WERI-Rb-1 (cell line): ENCODE data around the gene APBA2.

Experiments used
- DNase-seq: peaks from one replicate; pipeline ENCODE4 v3.0.0-alpha.2; 2020
- H3K27ac ChIP-seq: fragments of 250-450 bp; sonication (Bioruptor Pico); 2 replicates; pipeline ENCODE4 v1.5.1; 2020; ENCODE audit warnings: mild to moderate bottlenecking, moderate library complexity
- H3K27me3 ChIP-seq: fragments of 250-450 bp; sonication (Bioruptor Pico); 2 replicates; pipeline ENCODE4 v1.5.1; 2021; ENCODE audit warnings: mild to moderate bottlenecking, low read depth, moderate library complexity; ENCODE audit not compliant: insufficient read depth, severe bottlenecking
- H3K36me3 ChIP-seq: fragments of 250-450 bp; sonication (Bioruptor Pico); 2 replicates; pipeline ENCODE4 v1.5.1; 2020; ENCODE audit warnings: mild to moderate bottlenecking, moderate library complexity
- H3K4me3 ChIP-seq: 2 replicates; pipeline ENCODE4 v1.5.1; 2011; ENCODE audit warnings: low read depth, mild to moderate bottlenecking, control low read depth, low read length
- H3K9me3 ChIP-seq: fragments of 250-450 bp; sonication (Bioruptor Pico); 2 replicates; pipeline ENCODE4 v1.5.1; 2021; ENCODE audit warnings: mild to moderate bottlenecking, moderate library complexity; ENCODE audit not compliant: severe bottlenecking
- TF ChIP-seq, protein P1 (sequence below): IDR thresholded peaks from 2 replicates; pipeline ENCODE4 v1.5.1; 2011; ENCODE audit warnings: low read depth, mild to moderate bottlenecking, control low read depth, inconsistent platforms, low read length

APBA2 gene

DNA sequence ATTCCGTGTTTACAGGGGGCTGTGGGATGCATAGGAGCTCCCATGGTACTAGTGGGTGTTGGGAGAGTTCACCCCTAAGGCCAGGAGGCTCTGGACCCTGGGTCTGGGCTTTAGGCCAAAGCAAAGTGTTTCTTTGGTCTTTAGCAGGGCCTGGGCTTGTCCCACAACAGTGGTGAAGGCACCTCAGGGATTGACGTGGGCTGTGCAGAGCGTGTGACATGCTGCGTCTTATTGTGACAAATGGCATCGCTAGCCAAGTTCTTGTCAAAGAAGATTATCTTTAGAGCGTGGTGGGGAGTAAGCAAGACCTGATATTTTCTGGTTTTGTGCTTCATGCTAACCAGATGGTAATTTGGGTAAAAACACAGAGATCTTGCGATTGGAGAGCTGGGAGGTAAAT lies 170.1 kb downstream of the APBA2 start:
- H3K36me3 ChIP-seq = no peaks in the 10 kb centered on the region
- H3K27me3 ChIP-seq = no peaks in the 10 kb centered on the region
- H3K9me3 ChIP-seq = no peaks in the 10 kb centered on the region
- DNase-seq = no peak
- no peak overlapping the region for H3K27ac ChIP-seq
- H3K4me3 ChIP-seq = no peak overlapping the region
- TF ChIP-seq, protein P1, sequence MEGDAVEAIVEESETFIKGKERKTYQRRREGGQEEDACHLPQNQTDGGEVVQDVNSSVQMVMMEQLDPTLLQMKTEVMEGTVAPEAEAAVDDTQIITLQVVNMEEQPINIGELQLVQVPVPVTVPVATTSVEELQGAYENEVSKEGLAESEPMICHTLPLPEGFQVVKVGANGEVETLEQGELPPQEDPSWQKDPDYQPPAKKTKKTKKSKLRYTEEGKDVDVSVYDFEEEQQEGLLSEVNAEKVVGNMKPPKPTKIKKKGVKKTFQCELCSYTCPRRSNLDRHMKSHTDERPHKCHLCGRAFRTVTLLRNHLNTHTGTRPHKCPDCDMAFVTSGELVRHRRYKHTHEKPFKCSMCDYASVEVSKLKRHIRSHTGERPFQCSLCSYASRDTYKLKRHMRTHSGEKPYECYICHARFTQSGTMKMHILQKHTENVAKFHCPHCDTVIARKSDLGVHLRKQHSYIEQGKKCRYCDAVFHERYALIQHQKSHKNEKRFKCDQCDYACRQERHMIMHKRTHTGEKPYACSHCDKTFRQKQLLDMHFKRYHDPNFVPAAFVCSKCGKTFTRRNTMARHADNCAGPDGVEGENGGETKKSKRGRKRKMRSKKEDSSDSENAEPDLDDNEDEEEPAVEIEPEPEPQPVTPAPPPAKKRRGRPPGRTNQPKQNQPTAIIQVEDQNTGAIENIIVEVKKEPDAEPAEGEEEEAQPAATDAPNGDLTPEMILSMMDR = no peak

DNA sequence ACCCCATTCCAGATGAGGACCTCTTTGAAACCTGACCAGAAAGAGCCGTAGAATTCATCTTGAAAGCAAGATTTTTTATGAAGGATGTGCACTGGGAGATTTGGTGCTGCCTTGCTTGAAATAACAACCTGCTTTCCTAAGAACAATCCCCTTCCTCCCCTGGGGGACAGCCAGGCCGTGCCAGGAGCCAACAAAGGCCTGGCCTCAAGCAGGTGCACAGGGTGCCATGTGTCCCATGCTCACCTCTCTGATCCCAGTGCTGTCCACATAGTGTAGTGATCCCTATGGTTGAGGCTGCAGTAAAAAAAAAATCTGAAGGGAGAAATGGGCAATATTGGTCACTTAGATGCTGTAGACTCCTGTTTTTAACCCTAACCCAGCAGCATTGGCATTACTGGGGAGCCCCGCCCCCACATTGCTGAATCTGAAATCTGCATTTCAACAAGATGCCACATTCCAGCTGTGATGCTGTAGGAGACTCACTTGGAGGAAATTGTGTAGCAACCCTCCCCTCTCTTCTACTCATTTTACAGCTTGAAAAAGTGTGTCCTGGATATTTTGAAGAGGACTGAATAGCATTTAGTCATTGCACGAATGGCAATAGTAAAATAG lies 171.2 kb downstream of the APBA2 start:
- Histone ChIP-seq H3K9me3 (no peaks in the 10 kb centered on the region), H3K27me3 (no peaks in the 10 kb centered on the region), H3K36me3 (no peaks in the 10 kb centered on the region), H3K27ac (no peak overlapping the region), H3K4me3 (no peak overlapping the region)
- DNase-seq = no peak
- TF ChIP-seq, protein P1 = no peak

DNA sequence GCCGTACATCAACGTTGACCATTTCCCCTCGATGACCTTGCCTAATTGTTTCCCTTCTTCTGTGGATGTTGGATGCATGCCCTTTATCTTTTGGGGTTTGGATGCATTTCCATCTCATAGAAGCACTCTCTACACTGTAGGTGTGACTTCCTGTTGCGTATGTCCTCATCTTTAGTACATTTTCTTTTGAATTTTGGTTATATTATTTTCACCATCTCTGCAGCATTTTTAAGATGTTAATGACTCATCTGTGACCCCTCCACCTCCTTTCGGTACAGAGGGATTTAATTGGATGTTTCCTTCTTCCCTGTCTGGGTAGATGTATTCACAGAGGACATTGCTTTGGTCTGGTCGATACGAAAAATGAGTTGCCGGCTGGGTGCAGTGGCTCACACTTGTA lies 172.1 kb downstream of the APBA2 start:
- H3K27ac ChIP-seq = no peak overlapping the region
- no peaks in the 10 kb centered on the region for H3K36me3 ChIP-seq
- no peak overlapping the region for H3K4me3 ChIP-seq
- H3K27me3 ChIP-seq = no peaks in the 10 kb centered on the region
- H3K9me3 ChIP-seq = no peaks in the 10 kb centered on the region
- TF ChIP-seq, protein P1 = no peak
- no peak for DNase-seq

DNA sequence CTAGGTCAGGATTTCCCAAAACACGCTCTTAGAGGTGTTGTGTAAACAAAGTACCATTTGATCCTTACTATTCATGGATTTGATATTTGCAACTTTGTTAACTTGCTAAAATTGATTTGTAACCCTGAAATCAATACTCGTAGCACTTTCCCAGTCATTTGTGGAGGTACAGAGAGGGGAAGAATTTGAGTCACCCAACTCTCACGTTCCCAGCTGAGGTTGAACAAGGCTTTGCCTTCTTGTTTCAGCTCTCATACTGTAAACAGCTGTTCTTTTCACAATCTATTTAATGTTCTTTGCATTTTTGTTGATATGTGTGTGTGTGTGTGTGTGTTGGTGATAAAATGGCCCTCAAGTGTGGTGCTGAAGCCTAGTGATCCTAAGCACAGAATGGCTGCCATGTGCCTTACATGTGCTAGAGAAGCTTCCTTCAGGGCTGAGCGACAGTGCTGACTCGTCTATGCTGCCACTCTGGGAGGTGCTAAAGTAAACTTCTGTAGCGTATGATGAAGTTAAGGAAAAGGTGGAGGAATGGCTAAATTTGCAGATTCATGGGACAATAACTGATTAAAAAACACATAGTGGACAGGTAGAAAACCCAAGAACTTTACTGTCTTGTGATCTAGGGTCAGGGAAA lies 173.2 kb downstream of the APBA2 start:
- TF ChIP-seq, protein P1 = no peak

DNA sequence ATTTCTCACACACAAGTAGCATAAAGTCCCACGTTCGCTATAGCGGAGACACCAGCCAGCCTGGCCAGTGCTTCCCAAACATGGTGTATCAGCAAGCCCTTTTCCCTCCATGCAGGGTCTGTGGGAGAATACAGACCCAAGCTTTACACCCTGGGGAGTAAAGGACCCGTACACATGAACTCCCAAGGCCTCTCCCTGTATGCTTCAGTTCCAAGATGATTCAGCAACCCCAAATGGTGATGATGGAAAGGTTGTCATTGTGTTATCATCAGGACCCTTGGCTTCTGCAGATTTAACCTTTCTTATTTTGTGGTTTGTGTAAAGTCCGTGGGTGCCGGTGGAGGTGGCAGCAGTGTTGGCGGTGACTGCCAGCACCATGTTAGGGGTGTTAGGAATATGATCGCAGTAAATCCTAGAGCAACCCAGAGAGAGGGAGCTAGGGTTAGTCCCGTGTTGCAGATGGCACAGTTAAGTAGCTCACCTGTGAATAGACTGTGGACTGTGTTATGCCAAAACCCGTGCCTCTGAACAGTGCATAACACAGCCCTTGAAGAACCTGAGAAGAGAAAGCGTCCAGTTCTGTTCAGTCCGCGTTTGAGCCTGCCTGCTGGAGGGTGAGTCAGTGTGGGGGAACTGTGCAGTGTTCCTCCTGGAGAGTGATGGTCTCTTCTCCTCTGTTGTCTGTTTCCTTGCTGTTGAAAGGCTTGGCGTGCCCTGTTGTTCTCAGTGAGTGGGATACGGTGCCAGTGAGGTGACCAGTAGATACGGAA lies 174.3 kb downstream of the APBA2 start:
- H3K27me3 ChIP-seq = no peaks in the 10 kb centered on the region
- H3K27ac ChIP-seq = no peak overlapping the region
- no peaks in the 10 kb centered on the region for H3K36me3 ChIP-seq
- TF ChIP-seq, protein P1 = no peak
- H3K4me3 ChIP-seq = no peak overlapping the region
- no peaks in the 10 kb centered on the region for H3K9me3 ChIP-seq
- DNase-seq = no peak

More for the DNA sequence above, 173.2 kb downstream of the APBA2 start:
- no peak for DNase-seq
- Histone ChIP-seq H3K36me3 (no peaks in the 10 kb centered on the region), H3K27ac (no peak overlapping the region), H3K27me3 (no peaks in the 10 kb centered on the region), H3K9me3 (no peaks in the 10 kb centered on the region), H3K4me3 (no peak overlapping the region)
